ENCODE measurements around the gene MAP7D1. TPM values are rescaled to one million over a fixed set of nuclear protein-coding genes. Genes with fewer than 3 reads are reported as not detected.
A peak's percentile ranks its signal among the peaks of the same experiment; 100 is the strongest.

MAP7D1 gene
- 100 to 1,000 TPM; 138 to 143 TPM for total RNA-seq

- H3K4me1 Mint-ChIP-seq (ENCODE audit: low read depth), result peaks cover 68% of the 10 kb centered on the region
- H3K27ac Mint-ChIP-seq, result peak within 1 kb of the TSS; percentile 92
- POLR2A ChIA-PET, result interaction anchor here (1.1 to 3.0 kb wide), 3 partner anchors 28 to 231 kb away, joined by 3 to 14 read pairs (median 4); partner anchors contain the start of gene THRAP3
- peaks cover 8% of the 10 kb centered on the region for H3K36me3 Mint-ChIP-seq
- peak; percentile 88 for DNase-seq
- intact Hi-C loops (cut with micrococcal nuclease), result loop anchor here (5.0 to 10.0 kb wide), 3 partner anchors 302 to 1319 kb away; partner anchors contain the start of genes SFPQ and ZC3H12A
- CTCF ChIA-PET, result interaction anchor here (1.5 to 5.7 kb wide), 3 partner anchors 32 to 130 kb away, joined by 4 to 29 read pairs (median 7); partner anchors contain the start of gene THRAP3
- H3K9me3 Mint-ChIP-seq, result no peaks in the 10 kb centered on the region
- peak within 1 kb of the TSS; percentile 86 for H3K4me3 Mint-ChIP-seq
- no peaks in the 10 kb centered on the region for H3K27me3 Mint-ChIP-seq
These were observed at the start of gene MAP7D1 for GRCh38 chr1:36155408-36156328. Gene MAP7D1, plus strand, starts transcription at chr1:36156160. Its CDS starts 258 bp downstream, at chr1:36156418.

GRCh38 chr1:36106269-36106668, 49.7 kb upstream of the MAP7D1 start:
- H3K4me3 Mint-ChIP-seq, result no peak overlapping the region
- ChIA-PET CTCF (interaction anchor here (1.0 to 1.5 kb wide), 3 partner anchors 27 to 82 kb away, joined by 4 to 5 read pairs (median 4); no protein-coding TSS in a partner anchor), POLR2A (no interaction called here)
- no peak overlapping the region for H3K27ac Mint-ChIP-seq
- peaks cover 16% of the 10 kb centered on the region for H3K4me1 Mint-ChIP-seq (ENCODE audit: low read depth)
- H3K27me3 Mint-ChIP-seq, result no peaks in the 10 kb centered on the region
- H3K36me3 Mint-ChIP-seq, result no peaks in the 10 kb centered on the region
- no peak for DNase-seq
- intact Hi-C loops (cut with micrococcal nuclease), result no loop called here
- no peaks in the 10 kb centered on the region for H3K9me3 Mint-ChIP-seq

GRCh38 chr1:36107394-36107793, 48.6 kb upstream of the MAP7D1 start:
- Mint-ChIP-seq H3K4me3 (no peak overlapping the region), H3K9me3 (no peaks in the 10 kb centered on the region), H3K4me1 (ENCODE audit: low read depth) (peaks cover 17% of the 10 kb centered on the region), H3K36me3 (no peaks in the 10 kb centered on the region), H3K27ac (no peak overlapping the region), H3K27me3 (no peaks in the 10 kb centered on the region)
- CTCF ChIA-PET, result interaction anchor here (0.6 to 1.5 kb wide), 3 partner anchors 26 to 81 kb away, joined by 3 to 5 read pairs (median 4); no protein-coding TSS in a partner anchor
- DNase-seq, result no peak
- intact Hi-C loops (cut with micrococcal nuclease), result no loop called here
- POLR2A ChIA-PET, result no interaction called here

GRCh38 chr1:36108314-36108713, 47.6 kb upstream of the MAP7D1 start:
- H3K27me3 Mint-ChIP-seq, result no peaks in the 10 kb centered on the region
- no peak overlapping the region for H3K27ac Mint-ChIP-seq
- no peak overlapping the region for H3K4me3 Mint-ChIP-seq
- H3K9me3 Mint-ChIP-seq, result no peaks in the 10 kb centered on the region
- DNase-seq, result no peak
- ChIA-PET POLR2A (no interaction called here), CTCF (interaction anchor here (0.7 to 1.7 kb wide), 3 partner anchors 27 to 177 kb away, joined by 3 to 4 read pairs (median 4); no protein-coding TSS in a partner anchor)
- peaks cover 17% of the 10 kb centered on the region for H3K4me1 Mint-ChIP-seq (ENCODE audit: low read depth)
- no peaks in the 10 kb centered on the region for H3K36me3 Mint-ChIP-seq
- intact Hi-C loops (cut with micrococcal nuclease), result no loop called here

- peak; percentile 62 for DNase-seq
- no peak overlapping the region for H3K4me3 Mint-ChIP-seq
- H3K4me1 Mint-ChIP-seq (ENCODE audit: low read depth), result peaks cover 17% of the 10 kb centered on the region
- ChIA-PET CTCF (interaction anchor here (0.6 to 1.7 kb wide), 4 partner anchors 24 to 176 kb away, joined by 3 to 4 read pairs (median 3); no protein-coding TSS in a partner anchor), POLR2A (no interaction called here)
- H3K27ac Mint-ChIP-seq, result no peak overlapping the region
- no peaks in the 10 kb centered on the region for H3K36me3 Mint-ChIP-seq
- no peaks in the 10 kb centered on the region for H3K27me3 Mint-ChIP-seq
- intact Hi-C loops (cut with micrococcal nuclease), result no loop called here
- H3K9me3 Mint-ChIP-seq, result no peaks in the 10 kb centered on the region
These were observed 46.8 kb upstream of the MAP7D1 start for GRCh38 chr1:36109041-36109679.

- CTCF ChIA-PET, result interaction anchor here (1.4 to 1.8 kb wide), 2 partner anchors 11 to 24 kb away, joined by 4 read pairs; no protein-coding TSS in a partner anchor
- no peaks in the 10 kb centered on the region for H3K36me3 Mint-ChIP-seq
- peak overlapping the region; percentile 28 for H3K27ac Mint-ChIP-seq
- intact Hi-C loops (cut with micrococcal nuclease), result no loop called here
- H3K4me3 Mint-ChIP-seq, result no peak overlapping the region
- POLR2A ChIA-PET, result no interaction called here
- peaks cover 17% of the 10 kb centered on the region for H3K4me1 Mint-ChIP-seq (ENCODE audit: low read depth)
- H3K27me3 Mint-ChIP-seq, result no peaks in the 10 kb centered on the region
- DNase-seq, result no peak
- H3K9me3 Mint-ChIP-seq, result no peaks in the 10 kb centered on the region
These were observed 44.8 kb upstream of the MAP7D1 start for GRCh38 chr1:36111151-36111550.

- Mint-ChIP-seq H3K4me1 (ENCODE audit: low read depth) (peaks cover 17% of the 10 kb centered on the region), H3K27me3 (no peaks in the 10 kb centered on the region), H3K36me3 (no peaks in the 10 kb centered on the region), H3K9me3 (no peaks in the 10 kb centered on the region), H3K4me3 (no peak overlapping the region), H3K27ac (no peak overlapping the region)
- ChIA-PET POLR2A (no interaction called here), CTCF (no interaction called here)
- no peak for DNase-seq
- intact Hi-C loops (cut with micrococcal nuclease), result no loop called here
These were observed 43.1 kb upstream of the MAP7D1 start for GRCh38 chr1:36112823-36113222.

GRCh38 chr1:36114371-36114770, 41.6 kb upstream of the MAP7D1 start:
- H3K4me1 Mint-ChIP-seq (ENCODE audit: low read depth), result peaks cover 8% of the 10 kb centered on the region
- POLR2A ChIA-PET, result no interaction called here
- no peaks in the 10 kb centered on the region for H3K36me3 Mint-ChIP-seq
- DNase-seq, result no peak
- no peaks in the 10 kb centered on the region for H3K9me3 Mint-ChIP-seq
- intact Hi-C loops (cut with micrococcal nuclease), result no loop called here
- CTCF ChIA-PET, result no interaction called here
- H3K4me3 Mint-ChIP-seq, result no peak overlapping the region
- H3K27ac Mint-ChIP-seq, result no peak overlapping the region
- H3K27me3 Mint-ChIP-seq, result no peaks in the 10 kb centered on the region

GRCh38 chr1:36115200-36115669, 40.7 kb upstream of the MAP7D1 start:
- H3K4me3 Mint-ChIP-seq, result no peak overlapping the region
- DNase-seq, result no peak
- CTCF ChIA-PET, result interaction anchor here (0.6 kb wide), 1 partner anchor 77 kb away, joined by 4 read pairs; no protein-coding TSS in a partner anchor
- POLR2A ChIA-PET, result no interaction called here
- no peaks in the 10 kb centered on the region for H3K27me3 Mint-ChIP-seq
- H3K27ac Mint-ChIP-seq, result no peak overlapping the region
- intact Hi-C loops (cut with micrococcal nuclease), result no loop called here
- H3K4me1 Mint-ChIP-seq (ENCODE audit: low read depth), result peaks cover 5% of the 10 kb centered on the region
- H3K36me3 Mint-ChIP-seq, result no peaks in the 10 kb centered on the region
- no peaks in the 10 kb centered on the region for H3K9me3 Mint-ChIP-seq

GRCh38 chr1:36115931-36116330, 40.0 kb upstream of the MAP7D1 start:
- H3K4me1 Mint-ChIP-seq (ENCODE audit: low read depth), result peaks cover 4% of the 10 kb centered on the region
- intact Hi-C loops (cut with micrococcal nuclease), result no loop called here
- no peak for DNase-seq
- no peak overlapping the region for H3K27ac Mint-ChIP-seq
- no peaks in the 10 kb centered on the region for H3K27me3 Mint-ChIP-seq
- H3K9me3 Mint-ChIP-seq, result no peaks in the 10 kb centered on the region
- H3K36me3 Mint-ChIP-seq, result no peaks in the 10 kb centered on the region
- ChIA-PET POLR2A (no interaction called here), CTCF (interaction anchor here (0.6 kb wide), 1 partner anchor 76 kb away, joined by 4 read pairs; no protein-coding TSS in a partner anchor)
- no peak overlapping the region for H3K4me3 Mint-ChIP-seq

GRCh38 chr1:36116901-36117300, 39.1 kb upstream of the MAP7D1 start:
- intact Hi-C loops (cut with micrococcal nuclease), result no loop called here
- POLR2A ChIA-PET, result no interaction called here
- CTCF ChIA-PET, result interaction anchor here (1.0 to 3.4 kb wide), 2 partner anchors 14 to 17 kb away, joined by 6 to 20 read pairs; no protein-coding TSS in a partner anchor

More at GRCh38 chr1:36116901-36117300, 39.1 kb upstream of the MAP7D1 start:
- Mint-ChIP-seq H3K27me3 (peaks cover 3% of the 10 kb centered on the region), H3K4me3 (no peak overlapping the region), H3K9me3 (no peaks in the 10 kb centered on the region), H3K4me1 (ENCODE audit: low read depth) (no peaks in the 10 kb centered on the region), H3K27ac (no peak overlapping the region), H3K36me3 (no peaks in the 10 kb centered on the region)
- DNase-seq, result no peak
